GM19467 (cell line): ENCODE results near the gene KCTD2.
"Not testable (repeated sequence)": the region's sequence is repeated elsewhere in the genome, so short reads cannot be mapped to it uniquely, and the experiment has no call there.

Experiments used
- ATAC-seq: cut with Tn5 transposase; IDR thresholded peaks from one replicate; pipeline ENCODE4 v1.9.1; 2021; ENCODE audit warnings: mild to moderate bottlenecking, moderate library complexity; ENCODE audit not compliant: unreplicated experiment

KCTD2 gene

DNA sequence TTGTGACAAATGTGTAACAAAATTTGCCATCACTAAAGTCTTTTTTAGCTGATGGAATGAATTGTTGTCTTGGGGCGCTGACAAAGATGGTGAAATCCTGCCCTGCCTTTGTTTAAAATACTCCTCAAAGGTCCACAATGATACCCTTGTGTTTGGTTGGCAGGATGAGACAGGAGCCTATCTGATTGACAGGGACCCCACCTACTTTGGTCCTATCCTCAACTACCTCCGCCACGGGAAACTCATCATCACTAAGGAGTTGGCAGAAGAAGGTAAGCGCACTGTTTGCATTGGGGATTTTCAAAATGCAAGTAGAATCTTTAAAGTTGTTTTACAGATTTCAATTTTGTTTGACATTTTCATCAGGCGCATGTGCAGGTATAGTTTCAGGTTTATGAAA is 2.0 kb downstream of the KCTD2 start:
- ATAC-seq = no peak

DNA sequence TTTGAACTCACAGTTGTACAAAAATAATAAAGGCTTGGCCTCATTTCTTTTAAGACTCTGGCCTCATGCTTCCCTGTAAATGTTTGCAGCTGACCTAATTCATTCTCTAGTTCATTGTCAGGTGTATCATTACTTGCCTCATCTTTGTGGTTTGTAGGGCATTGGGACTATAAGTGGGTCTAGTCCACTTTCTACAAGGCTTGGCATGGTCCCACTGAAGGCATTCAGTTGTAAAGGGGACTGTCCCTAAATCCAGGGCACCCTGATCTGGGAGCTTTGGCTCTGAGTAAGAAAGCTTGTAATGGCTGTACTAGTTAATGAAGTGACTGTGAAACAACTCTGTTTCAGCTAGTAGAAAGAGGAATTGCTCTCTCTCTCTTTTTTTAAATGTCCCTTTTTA is 2.7 kb downstream of the KCTD2 start:
- ATAC-seq = no peak

DNA sequence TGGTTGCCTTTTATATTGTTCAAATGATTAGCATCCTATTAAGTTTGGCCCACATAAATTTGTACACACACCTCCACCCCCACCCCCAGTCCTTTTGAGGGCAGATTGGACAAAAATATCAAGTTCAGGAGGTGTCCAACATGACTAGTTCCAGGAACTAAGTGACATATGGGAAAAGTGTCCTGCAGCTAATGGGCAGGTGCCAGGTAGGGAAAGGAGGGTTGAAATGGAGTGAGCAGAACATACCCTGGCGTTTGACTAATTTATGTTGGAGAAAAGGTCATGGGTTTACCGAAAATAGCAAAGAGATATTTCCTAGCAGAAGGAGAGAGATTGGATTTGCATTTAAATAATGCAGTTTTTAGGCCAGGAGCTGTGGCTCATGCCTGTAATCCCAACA is 4.9 kb downstream of the KCTD2 start:
- ATAC-seq = no peak

DNA sequence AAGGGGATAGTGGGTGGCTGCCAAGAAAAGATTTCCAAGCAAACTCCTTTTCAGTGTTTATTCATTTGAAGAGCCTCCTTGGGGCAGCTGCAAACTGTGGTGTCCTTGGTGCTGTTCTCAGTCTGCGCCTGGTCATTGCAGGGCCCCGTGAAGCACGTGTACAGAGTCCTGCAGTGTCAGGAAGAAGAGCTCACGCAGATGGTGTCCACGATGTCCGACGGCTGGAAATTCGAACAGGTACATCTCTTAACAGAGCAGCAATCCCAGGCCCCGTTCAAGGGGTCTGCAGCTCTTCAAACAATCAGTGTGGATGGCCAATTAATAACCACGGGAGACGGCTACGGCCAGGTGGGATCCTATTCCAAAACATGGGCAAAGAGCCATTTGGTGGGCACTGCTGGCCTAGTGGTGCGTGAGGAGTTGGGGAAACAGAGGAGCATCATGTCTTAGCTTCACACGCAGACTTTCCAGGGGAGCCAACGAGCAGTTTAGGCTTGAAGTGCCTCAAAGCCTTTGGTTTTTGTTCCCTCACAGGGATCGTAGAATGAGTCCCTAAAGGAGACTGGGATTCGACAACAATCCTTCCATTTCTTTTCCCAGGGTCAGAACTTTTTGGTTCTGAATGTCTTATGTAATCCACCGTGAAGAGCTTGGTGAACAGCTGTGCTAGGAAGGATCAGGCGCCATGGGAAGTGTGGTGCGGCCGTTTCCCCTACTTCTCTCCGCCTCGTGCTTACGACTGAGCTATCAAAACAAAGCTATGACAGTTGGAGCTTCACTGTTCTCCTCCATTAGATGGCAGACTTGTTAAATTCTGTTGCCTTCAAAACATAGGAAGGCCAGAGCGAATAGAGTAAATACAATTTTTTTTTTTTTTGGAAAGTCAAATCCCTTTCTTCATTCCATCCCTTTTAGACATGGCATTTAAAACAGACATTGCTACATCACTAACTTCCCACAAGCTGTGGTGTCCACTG is 12.6 kb downstream of the KCTD2 start:
- ATAC-seq = no peak

DNA sequence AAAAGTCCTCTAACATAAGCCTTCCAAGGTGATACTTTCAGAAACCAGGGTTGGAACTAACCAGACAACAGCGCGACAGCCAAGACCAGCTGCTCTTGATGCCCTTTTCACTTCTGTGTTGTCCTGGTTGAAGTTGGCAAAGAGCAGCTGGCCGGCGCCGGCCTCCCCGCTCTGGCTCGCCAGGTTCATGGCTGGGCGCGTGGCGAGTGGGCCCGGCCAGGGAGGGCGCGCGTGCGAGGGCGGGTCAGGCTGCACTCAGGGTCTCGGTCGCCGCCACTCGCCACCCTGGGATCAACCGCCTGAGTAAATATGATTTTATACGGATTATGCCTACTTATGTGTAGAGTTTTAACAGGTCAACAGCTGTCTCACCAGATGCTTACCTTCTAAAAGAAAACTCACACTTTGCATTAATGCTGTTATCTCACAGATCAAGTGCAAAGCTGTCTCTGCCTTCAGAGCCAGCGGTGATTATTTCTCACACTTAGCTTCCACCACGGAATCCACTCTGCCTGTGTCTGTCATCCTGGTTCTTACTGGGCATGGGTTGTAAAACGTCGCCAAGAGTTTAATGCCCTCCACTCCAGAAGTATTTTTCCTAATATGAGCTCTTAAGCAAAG is 13.5 kb downstream of the KCTD2 start:
- no peak for ATAC-seq

DNA sequence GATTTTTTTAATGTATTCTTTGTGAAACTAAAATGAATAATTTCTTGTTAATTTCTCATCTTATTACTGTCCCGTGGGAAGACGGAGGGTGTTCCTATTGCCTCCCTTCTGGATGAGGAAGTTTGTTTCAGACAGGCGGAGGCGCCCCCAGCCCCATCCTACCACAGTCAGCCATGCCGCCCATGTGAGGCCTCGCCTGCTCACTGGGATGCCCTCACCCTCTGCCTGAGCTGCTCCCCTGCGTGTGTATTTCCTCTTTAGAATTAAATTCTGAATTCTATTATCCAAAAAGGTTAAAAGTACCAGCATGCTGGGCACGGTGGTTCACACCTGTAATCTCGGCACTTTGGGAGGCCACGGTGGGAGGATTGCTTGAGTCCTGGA is 14.0 kb downstream of the KCTD2 start:
- no peak for ATAC-seq

DNA sequence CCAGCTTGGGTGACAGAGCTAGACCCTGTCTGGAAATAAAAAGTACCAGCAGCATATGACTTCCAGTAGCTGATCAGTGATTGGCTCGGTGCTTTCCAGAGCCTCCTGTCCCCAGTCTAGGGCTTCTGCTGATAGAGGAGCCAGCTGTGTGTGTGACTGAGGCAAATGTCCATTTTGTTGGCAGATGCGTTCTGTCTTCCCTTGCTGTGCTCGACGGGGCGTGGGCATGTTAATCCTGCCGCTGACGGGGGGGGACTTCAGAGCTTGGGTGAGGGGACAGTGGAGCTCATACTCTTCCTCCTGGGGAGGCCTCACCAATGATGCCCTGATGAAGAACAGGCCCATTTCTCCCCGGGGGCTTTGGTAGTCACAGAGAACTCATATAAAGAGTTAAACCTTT is 14.6 kb downstream of the KCTD2 start:
- ATAC-seq = no peak

DNA sequence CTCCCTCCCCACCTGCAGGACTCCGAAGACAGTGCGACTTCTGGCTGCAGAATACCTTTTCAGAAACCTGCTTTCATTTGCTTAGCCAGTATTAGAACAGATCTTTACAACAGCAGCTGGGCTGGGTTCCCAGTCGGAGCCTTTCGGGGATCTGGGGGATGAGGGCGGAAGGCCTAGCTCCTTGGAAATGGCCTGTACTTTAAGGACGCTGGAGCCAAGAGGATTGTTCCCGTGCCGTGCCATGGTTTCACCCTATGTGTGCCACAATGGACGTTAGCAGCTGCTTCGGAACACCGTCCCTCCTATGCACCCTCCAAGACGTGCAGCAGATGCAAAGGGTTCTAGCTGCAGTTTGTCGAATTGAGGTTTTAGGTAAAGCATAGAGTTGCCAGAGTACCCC is 16.2 kb downstream of the KCTD2 start:
- no peak for ATAC-seq

DNA sequence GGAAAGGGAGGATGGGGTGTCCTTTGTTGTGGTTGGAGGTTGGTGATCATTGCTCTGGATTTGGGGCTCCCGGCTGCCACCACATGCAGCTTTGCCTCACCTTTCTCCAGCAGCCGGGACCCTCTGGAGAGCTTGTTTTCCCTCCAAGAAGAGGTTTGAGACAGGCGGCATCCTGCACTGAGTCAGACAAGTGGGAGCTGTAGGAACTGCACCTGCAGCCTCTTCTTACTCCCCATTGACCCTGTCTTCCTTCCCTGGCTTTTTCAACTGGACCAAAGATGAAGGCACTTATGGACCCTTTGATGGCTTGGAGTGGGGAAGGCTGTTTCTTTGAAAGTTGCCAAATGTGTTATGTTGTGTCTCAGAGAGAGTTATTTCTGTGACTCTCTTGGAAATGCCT is 16.6 kb downstream of the KCTD2 start:
- ATAC-seq = no peak

DNA sequence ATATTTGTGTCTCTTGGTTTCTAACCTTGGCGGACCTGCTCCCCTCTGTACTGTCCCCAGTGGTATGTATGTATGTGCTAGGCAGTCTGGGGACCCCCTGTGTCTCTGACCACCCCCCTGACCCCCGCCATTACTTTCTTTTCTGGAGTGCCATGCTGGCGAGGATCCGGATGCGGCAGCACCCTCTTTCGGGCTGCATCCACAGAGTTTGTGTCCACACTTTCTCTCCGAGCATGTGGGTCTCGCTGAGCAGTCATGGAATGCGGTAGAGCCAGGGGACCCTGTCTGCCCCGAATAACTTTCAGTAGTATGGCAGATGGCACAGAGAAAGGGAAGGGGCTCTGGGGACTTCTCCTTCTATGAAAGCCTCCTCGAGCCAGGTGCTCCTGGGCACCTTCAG is 17.0 kb downstream of the KCTD2 start:
- no peak for ATAC-seq

DNA sequence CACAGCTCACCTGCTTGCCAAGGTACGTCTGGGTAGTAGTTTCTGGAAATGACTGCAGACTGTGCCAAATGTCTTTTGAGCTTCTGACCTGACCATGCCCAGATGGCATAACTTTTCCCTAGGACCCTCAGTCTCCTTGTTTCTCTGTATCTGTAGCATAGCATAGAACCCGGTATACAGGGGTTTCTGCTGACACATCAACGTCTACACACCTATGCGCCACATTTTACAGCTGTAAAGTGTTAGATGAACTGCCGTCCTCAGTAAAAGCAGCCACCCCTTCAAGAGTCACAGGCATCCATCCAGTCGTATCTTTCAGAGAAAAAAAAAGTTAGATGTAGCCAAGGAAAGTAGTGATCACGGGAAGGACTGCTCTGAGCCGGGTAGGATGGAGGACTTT is 17.4 kb downstream of the KCTD2 start:
- no peak for ATAC-seq

DNA sequence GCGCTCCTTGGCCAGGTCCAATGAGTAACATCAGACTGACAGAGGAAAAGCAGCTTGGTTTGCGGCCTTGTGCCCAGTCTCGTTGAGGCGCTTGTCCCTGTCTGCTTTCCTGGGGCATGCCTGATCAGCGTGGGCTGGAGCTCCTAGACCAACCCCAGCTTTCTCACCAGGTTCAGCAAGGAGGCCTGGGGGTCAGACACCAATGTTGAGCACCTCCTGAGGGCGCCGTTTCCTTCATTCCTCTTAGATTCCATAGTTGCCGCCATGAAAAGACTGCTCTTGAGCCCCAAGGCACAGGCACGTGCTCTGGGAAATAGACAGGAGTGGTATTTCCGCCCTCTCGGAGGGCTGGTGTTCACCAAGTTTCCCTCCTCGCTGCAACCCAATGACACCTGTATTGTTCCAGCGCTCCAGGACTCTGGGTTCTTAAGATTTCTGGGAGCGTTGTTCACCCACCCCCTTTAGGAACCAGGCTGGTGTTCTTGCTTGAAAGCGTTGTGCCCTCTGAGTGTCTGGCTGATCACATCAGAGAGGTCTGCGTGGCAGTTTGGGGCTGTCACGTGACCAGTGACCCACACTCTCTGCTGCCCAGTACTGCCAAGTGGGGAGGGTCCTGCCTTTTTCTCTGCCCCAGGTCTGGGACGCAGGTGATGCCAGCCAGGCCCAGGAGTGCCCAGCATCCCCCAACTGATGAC is 18.0 kb downstream of the KCTD2 start:
- ATAC-seq = no peak

DNA sequence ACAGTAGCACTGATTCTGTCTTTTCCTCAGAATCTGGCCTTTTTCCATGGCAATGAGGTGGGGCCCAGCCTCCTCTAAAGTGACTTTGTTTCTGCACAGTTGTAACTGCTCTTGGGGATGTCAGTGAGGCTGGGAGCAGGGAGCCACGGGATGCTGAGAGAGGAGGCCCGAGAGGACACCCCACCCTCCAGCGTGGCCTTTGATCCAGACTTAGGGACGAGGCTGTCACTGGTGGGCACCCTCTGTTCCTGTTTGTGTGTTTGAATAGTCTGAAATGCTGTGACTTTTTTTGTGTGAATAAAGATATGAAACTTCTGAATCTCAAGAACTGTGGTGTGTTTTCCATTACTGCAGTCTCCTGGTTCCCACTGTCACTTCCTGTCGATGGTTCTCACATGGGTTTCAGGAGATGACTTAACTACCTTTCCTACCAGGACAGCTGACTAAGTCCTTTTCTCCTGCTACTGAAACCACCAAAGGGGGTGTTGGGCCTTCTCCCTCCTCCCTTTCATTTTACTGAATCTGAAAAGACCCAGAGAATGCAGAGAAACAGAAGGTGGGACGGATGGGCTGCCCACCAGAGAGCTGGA is 18.6 kb downstream of the KCTD2 start:
- ATAC-seq = no peak

DNA sequence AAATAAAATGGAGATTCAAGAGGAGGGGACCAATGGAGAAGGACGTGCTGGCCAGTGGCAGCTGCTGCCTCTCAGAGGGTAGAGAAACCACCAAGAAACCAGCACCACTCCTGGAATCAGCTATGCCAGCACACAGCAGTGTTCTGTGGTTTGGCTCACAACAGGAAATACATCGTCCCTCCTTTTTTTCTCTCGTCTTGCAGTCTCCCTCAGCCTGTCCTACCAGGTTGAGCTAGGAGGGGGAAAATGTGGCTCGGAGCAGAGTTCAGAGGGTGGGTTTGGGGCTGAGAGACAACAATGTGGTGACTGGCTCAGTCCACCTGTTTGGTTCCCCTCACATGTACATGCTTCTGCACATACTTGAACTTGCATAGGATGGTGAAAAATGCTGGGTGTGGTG is 20.8 kb downstream of the KCTD2 start:
- ATAC-seq = no peak

DNA sequence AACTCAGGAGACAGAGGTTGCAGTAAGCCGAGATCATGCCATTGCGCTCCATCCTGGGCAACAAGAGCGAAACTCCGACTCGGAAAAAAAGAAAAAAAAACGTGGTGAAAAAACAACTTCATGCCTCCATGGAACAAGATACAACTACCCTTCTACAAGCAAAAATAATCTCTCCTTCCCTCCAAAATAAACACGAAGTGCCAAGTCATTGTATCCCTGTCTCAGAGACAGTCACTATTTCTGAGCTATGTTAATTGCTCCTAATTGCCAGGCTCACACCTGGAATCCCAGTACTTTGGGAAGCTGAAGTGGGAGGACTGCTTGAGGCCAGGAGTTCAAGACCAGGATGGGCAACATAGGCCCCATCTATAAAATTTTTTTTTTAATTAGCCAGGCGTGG is 21.7 kb downstream of the KCTD2 start:
- no peak for ATAC-seq

DNA sequence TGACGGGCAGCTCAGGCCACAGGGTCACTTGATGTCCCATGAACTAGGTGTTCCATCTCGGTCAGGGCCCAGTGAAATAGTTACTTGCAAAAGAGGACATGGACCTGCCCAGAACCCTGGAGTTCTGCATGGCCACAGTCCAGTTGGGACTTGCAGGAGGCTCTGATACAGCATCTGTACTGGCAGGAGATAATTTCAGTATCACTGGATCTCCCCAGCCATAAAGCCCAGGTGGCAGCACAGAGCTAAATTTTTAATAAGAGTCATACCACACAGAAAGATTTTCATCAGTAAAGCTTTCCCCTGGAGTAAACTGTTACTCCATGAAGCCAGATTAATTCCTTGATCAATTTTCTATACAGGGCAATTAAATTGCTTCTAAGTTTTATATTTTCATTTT is 22.8 kb downstream of the KCTD2 start:
- no peak for ATAC-seq

DNA sequence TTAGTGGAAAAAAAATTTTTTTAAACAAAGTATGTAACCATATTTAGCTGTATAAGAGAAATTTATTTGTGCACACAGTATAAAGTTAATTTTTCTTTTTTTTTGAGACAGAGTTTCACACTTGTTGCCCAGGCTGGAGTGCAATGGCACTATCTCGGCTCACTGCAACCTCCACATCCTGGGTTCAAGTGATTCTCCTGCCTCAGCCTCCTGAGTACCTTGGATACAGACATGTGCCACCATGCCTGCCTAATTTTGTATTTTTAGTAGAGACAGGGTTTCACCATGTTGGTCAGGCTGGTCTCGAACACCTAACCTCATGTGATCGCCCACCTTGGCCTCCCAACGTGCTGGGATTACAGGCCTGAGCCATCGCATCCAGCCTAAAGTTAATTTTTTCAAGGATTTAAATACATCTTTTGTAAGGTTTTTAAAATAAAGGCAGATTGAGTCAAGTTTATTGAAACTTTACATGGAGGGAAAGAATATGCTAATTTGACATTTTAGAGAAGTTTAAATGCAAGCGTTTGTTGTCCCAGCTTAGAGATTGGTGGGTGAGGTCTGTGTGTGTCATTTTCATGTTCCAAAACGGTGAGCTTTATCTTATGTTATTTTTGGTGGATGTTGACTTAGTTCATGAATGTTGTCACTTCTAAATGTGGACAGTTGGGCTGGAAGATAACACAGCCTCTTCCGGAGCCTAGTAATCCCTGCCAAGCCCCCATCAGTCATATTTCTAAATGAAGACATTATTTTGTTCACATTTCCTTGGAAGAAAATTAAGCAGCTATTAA is 24.6 kb downstream of the KCTD2 start:
- not testable (repeated sequence) for ATAC-seq

DNA sequence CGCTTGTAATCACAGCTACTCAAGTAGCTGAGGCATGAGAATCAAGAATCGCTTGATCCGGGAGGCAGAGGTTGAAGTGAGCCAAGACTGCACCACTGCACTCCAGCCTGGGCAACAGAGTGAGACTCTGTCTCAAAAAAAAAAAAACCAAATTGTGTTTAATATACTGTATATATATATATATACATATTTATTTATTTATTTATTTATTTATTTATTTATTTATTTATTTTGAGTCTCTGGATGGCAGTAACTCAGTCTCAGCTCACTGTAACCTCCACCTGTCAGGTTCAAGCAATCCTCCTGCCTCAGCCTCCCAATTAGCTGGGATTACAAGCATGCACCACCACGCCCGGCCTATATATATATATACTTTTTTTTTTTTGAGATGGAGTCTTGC is 25.9 kb downstream of the KCTD2 start:
- ATAC-seq = not testable (repeated sequence)

DNA sequence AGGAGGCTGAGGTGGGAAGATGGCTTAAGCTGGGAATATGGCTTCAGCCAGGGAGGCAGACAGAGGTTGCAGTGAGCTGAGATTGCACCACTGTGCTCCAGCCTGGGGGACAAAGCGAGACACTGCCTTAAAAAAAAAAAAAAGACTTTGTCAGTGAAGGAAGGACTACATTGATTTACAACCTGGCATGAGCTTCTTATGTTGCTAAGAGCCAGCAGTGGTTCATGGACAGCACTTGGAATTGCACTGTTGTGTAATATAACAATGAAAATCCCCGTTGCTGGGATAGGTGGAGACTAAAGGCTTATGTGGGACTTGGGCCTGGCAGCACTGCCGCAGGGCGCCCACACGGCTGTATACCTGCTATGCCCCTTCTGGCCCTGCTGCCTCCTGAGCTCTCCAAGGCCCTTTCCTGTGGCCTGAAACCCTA is 26.6 kb downstream of the KCTD2 start:
- no peak for ATAC-seq

DNA sequence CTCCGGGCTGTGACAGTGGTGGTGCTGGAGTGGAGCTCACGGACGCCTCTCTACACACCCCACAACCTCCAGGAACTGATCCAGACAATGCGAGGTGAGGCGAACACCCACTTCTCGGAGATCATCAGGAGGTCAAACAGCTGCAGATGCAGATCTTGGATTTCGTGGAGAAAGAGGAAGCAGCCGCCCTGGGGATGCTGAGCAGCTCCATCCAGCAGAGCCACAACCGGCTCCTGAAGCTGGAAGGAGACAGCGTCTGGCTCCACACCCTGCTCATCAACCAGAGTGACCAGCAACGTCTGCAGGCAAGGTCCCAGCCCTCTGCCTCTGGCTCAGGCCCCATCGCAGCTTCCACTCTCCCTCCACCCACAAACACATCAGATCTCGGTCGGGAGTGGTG is 27.5 kb downstream of the KCTD2 start:
- no peak for ATAC-seq
